LHCN-M2 (cell line): Measurements from ENCODE around the gene SLC8A2. TPM values are rescaled to one million over a fixed set of nuclear protein-coding genes. Genes with fewer than 3 reads are reported as not detected.
"Not testable (repeated sequence)": the region's sequence is repeated elsewhere in the genome, so short reads cannot be mapped to it uniquely, and the experiment has no call there.

Experiments
- DNase-seq: peaks from one replicate; pipeline ENCODE4 v3.0.0-alpha.2; 2012; ENCODE audit warnings: low read depth
- total RNA-seq: library from RNA; depleted of rRNA; stranded (reverse); fragments of >200 nt; gene quantifications from 2 replicates; pipeline ENCODE4 v1.2.3, GENCODE V29; 2014

Gene SLC8A2
- total RNA-seq, 1 experiment from 2014 or later: 0.06 TPM

DNA sequence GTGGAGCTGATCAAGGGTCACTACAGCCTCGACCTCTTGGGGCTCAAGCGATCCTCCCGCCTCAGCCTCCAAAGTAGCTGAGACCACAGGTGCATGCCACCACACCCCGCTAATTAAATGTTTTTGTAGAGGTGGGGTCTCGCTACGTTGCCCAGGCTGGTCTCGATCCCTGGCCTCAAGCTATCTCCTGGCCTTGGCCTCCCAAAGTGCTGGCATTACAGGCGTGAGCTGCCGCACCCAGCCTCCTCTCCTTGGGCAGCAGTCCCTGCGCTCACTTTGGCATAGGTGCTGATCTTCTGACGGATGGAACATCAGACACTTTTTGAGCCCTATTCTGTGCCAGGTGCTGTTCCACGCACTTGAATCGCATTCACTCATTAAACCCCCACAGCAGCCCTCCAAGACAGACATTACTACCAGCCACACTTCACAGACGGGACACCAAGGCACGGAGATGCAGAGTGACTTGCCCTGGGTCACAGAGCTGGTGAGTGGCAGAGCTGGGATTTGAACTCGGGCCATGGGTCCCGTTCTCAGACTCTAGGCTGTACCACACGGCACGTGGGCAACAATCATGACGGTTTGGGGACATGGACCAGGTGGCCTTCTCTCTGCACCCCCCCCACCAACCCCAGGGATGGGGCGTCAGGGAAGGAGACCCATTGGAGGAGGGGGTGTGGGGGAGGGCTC, 55.6 kb downstream of the SLC8A2 start:
- no peak for DNase-seq

DNA sequence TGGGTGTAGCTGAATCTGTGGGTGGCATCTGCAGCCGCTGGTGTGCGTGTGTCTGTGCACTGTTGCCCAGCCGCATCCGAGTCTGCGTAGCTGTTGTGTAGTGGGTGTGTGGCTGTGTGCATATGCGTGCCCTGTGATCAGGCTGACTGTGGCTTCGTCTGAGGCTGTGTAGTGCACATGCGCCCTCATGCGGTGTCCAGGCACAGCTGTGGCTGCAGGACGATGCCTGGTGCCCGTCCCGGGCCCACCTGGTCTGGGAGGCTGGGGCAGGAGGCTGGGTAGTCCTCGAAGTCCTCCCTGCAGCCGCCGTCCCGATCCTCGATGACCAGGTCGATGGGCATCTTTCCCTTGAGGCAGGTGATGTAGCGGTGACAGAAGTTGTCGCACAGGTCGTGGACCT, 57.2 kb downstream of the SLC8A2 start:
- no peak for DNase-seq

DNA sequence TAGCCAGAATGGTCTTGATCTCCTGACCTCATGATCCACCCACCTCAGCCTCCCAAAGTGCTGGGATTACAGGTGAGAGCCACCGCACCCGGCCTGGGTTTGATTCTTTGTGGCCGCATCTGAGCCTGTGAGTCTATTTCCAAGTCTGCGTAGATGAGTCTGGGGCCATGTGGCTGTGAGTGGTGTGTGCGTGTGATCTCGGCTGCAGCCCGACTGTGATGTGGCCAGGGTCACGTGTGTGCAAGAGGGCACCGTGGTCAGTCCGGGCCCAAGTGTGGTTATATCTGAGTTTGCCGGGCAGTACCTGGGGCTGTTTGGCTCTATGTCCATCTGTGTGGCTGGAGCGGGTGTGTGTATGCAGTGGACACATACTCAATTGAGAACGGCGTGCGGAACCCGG, 57.8 kb downstream of the SLC8A2 start:
- DNase-seq: no peak

DNA sequence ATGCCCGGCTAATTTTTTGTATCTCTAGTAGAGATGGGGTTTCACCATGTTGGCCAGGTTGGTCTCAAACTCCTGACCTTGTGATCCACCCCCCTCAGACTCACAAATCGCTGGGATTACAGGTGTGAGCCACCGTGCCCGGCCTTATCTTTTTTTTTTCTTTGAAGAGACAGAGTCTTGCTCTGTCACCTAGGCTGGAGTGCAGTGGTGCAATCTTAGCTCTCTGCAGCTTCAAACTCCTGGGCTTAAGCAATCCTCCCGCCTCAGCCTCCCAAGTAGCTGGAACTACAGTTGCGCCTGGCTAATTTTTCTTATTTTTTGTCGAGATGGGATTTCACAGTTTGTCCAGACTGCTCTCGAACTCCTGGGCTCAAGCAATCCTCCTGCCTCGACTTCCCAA, 60.0 kb downstream of the SLC8A2 start:
- not testable (repeated sequence) for DNase-seq

DNA sequence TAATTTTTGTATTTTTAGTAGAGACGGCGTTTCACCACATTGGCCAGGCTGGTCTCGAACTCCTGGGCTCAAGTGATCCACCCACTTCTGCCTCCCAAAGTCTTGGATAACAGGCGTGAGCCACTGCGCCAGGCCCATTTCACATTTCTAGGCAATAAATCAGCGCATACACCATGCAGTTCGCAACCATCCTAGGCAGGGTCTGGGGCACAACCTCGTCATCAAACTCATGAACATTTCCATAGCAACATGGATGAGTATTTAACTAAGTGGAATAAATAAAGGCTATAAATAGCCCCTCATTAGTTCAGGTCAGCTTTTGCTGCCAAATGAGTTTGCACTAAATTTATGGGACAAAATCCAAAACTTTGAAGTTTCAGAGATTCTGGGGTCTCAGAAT, 60.6 kb downstream of the SLC8A2 start:
- DNase-seq: no peak

DNA sequence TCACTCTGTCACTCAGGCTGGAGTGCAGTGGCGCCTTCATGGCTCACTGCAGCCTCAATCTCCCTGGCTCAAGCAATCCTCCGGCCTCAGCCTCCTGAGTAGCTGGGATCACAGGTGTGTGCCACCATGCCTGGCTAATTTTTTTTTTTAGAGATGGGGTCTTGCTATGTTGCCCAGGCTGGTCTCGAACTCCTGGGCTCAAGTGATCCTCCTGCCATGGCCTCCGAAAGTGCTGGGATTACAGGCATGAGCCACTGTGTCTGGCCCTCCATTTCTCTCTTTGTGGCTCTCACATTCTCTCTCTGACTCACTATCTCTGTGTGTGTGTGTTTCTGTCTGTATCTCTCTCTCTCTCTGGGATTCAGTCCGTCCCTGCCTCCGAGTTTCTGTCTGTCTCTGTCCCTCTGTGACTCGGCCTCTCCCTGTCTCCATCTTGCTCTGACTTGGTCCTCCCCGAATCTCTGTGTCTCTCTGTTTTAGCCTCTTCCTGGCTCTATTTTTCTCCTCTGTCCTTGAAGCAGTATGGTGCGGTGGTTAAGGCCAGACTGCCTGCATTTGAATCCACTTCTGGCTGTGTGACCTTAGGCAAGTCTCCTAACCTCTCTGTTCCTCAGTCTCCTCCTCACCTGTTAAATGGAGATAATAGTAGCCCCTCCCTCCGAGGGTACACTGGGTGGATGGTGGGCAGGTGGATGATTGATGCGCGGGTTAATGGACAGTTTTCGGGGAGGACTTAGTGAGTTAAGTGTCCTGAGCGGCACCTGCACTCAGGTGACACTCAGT, 63.3 kb downstream of the SLC8A2 start:
- DNase-seq: no peak

DNA sequence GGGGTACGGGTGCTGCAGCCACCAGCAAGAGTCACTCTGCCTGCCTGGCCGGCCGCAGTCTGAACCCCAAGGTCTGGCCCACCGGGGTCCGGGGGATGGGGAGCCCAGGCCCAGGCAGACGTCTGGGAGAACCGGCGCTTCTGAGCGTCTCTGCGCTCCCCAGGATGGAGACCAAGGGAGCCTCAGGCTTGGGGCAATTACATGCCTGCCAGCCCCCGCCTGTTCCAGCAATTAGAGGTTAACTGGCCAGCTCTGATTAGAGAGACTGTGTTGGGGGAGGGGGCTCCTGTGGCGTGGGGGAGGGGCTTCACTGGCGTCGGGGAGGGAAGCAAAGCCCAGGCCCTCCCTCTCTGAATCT, 64.3 kb downstream of the SLC8A2 start:
- no peak for DNase-seq

DNA sequence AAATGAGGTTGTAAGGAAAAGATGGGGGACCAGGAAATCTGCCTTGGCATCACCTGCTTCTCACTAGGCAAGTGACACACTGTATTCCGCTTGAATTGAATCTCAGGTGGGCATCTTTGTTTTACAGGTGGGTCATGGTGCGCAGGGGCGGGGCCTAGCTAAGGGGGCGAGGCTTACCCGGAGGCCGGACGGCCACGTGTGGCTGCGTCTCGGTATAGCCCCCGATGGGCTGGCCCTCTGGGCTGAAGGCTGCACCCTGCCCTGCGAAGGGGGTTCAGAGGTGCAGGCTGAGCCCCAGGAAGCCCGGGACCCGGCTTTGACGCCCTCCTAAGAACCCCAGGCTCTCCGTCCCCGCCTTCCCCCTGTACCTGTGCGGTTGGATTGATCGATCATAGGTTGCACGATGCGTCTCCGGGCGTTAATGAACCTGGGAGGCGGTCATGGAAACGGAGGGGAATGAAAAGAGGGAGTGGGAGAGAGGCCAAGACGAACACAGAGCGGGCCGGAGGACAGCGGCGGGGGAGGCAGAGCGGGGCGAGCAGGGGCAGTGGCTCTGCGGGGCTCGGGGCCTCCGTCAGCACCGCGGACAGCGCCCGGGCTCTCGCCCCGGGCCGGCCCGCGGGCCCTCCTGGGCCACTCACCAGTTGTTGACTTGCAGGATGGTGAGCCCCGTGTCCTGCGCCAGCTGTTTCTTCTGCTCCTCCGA, 64.8 kb downstream of the SLC8A2 start:
- DNase-seq: no peak

DNA sequence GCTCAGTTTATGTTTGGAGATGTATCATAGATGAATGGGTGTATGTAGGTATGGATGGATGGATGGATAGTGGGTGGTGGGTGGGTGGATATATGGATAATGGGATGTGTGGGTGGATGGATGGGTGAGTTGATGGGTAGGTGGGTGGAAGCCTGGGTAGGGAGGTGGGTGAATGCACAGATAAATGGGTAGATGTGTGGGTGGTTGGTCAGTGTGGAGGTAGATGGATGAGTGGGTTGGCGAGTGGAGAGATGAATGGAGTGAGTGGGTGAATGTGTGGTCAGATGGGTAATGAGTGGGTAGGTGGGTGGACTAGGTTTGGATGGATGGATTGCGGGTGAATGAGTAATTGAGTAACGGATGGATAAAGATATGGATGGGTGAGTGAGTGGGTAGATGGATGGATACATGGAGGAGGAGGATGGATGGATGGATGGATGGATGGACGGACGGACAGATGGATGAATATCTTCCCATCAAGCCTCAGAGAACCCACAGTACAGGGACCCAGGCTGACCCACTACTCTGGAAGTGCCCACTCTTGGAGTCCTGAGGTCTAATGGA, 65.8 kb downstream of the SLC8A2 start:
- DNase-seq: no peak

DNA sequence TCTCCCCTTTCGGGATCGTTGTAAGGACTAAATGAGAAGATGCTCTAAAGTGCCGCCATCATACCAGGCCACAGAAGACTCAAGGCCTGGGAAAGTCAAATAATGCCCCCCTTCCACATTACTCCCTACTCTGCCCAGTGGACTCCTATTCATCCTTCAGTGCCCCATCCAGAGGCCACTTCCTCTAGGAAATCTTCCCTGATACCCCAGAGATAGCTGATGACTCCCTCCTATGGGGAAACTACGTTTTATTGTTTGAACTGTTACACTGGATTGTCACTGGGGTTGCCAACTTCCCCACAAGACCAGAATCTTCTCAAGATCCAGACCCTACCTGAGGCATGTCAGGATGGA, 66.5 kb downstream of the SLC8A2 start:
- no peak for DNase-seq

DNA sequence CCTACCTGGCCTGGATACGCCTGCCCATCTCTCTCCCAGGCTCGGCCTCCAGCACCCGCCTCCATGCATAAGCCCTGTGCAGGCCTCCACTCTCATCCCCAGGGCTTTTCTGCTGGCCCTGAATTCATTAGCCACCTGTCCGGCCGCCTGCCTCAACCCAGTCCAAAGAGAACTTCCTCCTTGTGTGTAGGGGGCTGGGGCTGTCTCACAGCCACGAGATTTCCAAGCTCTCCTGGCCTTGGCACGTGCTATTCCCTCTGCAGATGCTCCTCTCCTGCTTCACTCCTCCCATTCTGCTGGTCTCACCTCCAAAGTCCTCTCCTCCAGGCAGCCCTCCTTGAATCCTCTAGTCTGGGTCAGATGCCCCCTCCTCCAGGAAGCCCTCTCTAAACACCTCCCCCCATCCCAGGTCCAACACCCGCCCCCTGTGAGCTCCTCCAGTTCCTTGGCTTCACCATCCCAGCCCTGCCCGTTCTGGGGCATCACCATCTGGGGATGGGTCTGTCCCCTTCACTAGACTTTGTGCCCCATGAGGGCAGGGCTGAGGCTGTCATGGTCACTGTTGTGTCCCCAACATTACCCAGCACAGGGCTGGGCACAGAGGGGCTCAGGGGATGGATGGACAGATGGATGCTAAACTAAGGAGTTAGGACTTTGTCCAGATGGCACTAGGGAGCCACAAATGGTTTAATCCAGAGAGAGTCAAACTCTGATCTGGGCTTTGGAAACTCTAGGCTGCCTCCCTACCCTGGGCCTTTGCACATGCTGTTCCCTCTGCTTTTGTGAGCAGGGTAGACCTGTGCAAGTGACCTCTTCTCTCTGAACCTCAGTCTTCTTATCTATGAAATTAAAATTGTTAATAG, 67.1 kb downstream of the SLC8A2 start:
- no peak for DNase-seq

DNA sequence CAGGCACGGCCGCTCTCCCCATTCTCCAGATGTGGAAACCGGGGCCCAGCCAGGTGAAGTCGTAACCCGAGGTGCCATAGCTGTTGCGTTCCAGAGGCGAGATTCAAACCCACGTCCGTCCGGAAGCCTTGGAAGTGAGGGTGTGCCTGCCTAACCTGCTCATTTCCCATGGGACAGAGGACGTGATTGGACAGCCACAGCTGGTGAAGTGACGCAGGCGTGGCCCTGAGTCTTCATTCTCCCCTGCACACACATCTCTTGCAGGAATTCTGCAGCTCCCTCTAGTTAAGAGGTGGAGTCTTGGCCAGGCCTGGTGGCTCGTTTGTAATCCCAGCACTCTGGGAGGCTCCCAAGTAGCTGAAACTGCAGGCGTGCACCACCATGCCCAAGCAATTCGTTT, 69.2 kb downstream of the SLC8A2 start:
- no peak for DNase-seq

DNA sequence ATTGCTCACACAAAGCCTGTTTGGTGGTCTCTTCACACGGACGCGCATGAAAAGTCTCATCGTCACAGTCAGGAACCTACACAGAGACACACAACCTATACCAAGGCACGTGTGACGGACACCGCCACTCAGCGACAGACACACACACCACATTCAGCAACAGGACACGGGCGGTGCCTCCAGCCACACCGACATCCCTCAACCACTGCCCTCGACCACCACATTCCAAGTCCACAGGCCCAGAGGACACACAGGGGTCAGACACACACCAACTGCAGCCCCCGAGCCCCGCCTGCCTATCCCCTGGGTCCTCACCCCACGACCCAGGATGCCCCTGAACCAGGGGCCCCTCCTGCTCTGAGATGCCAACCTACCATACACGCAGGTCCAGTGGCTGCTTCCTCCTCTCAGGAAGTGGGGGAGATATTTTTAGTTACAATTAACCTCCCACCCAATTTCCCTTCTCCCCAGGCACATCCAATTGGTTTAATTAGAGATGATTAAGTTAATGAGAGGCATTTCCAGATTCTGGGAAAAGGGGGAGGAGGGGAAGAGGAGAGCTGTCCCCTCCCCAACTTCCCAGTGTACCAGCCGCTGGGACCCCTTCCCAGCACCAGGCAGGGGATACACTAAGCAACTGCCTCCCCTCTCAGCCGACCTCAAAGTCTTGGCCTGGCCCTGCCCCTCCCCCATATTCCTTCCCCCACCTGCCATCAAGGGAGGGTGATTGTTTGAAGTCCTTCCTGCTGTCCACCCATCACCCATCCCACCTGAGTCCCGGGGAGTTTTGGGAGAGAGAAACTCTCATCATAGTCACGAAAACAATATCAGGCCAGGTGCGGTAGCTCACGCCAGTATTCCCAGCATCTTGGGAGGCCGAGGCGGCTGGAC, 72.7 kb downstream of the SLC8A2 start:
- no peak for DNase-seq

DNA sequence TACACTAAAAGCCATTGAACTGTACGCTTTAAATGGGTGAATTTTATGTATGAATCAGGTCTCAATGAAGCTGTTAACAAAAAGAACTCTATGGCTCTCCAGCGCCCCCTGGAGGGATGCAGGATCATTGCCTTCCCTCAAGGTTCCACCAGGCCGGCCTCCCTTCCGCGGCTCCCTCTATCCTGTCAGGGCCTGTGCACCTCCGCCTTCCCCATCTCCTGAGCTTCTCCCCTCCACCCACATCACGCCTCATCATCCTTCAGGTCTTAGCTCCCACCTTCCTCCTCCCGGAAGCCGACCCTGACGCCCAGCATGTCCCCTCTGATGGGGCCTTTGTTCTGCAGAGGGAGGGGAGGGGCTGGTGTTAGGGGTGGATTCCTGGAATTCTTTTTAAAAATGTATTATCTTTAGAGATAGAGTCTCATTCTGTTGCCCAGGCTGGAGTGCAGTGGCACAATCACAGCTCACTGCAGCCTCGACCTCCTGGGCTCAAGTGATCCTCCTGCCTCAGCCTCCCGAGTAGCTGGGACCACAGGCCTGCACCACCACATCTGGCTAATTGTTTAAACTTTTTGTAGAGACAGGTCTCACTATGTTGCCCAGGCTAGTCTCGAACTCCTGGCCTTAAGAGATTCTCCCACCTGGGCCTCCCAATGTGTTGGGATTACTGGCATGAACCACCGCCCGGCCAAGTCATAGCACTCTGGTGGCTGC, 80.0 kb downstream of the SLC8A2 start:
- peak; percentile 54 for DNase-seq

DNA sequence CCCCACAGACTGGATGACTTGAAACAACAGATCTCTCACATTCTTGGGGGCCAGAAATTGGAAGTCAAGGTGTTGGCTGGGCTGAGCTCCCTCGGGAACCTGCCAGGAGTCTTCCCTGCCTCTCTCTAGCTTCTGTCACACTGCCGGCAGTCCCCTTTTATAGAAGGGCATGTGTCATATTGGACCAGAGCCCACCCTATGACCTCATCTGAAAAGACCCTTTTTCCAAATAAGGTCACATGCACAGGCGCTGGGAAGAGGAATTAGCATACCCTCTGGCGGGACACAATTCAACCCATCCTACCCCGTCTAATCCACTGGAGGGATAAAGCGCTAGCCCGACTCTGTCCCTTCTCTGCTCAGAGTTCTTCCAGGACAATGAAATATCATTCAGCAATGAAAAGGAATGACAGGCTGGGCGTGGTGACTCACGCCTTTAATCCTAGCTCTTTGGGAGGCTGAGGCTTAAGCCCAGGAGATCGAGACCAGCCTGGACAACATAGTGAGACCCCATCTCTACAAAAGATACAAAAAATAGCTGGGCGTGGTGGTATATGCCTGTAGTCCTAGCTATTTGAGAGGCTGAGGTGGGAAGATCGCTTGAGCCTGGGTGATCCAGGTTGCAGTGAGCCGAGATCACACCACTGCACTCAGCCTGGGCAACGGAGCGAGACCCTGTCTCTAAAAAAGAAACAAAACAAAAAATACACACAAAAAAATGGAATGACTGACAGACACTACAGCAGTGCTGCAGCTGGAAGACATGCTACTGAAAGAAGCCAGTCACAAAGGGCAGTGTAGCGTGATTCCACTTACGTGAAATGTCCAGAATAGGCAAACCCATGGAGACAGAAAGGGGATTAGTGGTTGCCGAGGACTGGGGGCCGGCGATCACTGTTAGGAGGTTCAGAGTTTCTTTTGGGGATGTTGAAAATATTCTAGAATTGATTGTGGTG, 80.9 kb downstream of the SLC8A2 start:
- no peak for DNase-seq

DNA sequence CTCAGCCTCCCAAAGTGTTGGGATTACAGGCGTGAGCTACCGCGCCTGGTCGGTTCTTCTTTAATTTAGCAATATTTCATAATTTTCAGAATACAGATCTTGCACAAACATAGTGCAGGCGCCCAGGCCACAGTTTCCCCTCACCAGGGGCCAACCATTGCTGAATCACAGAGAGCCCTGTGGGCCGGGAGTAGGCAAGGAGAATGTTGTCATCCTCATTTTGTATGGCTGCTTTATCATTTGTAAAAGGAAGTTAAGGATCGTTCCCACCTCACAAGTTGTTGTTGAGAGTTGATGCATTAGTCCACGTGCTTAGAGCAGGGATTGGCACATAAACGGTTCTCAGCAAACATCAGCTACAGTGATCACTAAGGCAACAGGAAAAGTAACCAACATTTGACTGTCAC, 82.5 kb downstream of the SLC8A2 start:
- no peak for DNase-seq

DNA sequence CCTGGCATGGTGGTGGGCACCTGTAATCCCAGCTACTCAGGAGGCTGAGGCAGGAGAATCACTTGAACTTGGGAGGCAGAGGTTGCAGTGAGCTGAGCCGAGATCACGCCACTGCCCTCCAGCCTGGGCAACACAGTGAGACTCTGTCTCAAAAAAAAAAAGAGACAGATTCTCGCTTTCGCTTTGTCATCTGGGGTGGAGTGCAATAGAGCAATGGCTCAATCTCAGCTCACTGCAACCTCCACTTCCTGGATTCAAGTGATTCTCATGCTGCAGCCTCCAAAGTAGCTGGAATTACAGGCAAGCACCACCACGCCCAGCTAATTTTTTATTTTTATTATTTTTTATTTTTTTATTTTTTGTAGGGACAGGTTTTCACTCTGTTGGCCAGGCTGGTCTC, 83.0 kb downstream of the SLC8A2 start:
- DNase-seq: not testable (repeated sequence)

DNA sequence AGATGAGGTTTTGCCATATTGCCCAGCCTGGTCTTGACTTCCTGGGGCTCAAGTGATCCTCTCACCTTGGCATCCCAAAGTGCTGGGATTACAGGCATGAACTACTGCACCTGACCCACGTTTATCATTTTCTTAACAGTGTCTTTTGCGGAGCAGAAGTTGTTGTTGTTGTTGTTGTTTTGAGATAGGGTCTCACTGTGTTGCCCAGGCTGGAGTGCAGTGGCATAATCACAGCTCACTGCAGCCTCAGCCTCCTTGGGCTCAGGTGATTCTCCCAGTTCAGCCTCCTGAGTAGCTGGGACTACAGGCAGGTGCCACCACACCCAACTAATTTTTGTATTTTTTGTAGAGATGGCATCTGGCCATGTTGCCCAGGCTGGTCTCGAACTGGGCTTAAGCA, 84.1 kb downstream of the SLC8A2 start:
- not testable (repeated sequence) for DNase-seq

DNA sequence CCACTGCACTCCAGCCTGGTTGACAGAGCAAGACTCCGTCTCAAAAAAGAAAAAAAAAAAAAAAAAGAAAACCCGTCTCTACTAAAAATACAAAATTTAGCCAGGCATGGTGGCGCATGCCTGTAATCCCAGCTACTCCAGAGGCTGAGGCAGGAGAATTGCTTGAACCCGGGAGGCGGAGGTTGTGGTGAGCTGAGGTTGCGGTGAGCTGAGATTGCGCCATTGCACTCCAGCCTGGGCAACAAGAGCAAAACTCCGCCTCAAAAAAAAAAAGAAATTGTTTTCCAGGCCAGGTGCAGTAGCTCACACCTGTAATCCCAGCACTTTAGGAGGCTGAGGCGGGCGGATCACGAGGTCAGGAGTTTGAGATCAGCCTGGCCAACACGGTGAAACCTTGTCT, 85.1 kb downstream of the SLC8A2 start:
- DNase-seq: not testable (repeated sequence)
